NCI-H1930 (cell line): Measurements from ENCODE around the gene SOWAHC.
"Not testable (repeated sequence)": the region's sequence is repeated elsewhere in the genome, so short reads cannot be mapped to it uniquely, and the experiment has no call there.

ENCODE experiments used
- DNase-seq, 2 experiments: peaks; one replicate each; lab custom pipeline; 2025; lab: John Stamatoyannopoulos, UW

The SOWAHC gene

DNA sequence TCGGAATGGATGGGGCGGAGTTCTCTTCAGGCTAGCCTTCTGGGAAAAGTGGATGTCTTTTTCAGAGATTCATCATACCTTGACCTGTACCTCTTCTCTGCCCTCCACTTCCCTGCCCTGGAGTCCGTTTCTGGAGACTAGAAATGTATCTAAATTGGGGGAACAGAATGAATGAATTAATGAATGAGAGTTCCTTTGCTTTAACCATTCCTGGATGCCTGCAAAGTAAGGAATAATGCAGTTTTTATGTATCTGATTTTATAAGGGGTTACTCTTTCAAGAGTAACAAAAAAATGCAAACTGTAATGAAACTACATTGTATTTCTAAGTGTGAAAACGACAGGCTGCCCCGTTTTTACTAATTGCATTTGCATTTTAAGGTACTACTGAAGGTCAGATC, 2.0 kb downstream of the SOWAHC start:
- DNase-seq: no peak

DNA sequence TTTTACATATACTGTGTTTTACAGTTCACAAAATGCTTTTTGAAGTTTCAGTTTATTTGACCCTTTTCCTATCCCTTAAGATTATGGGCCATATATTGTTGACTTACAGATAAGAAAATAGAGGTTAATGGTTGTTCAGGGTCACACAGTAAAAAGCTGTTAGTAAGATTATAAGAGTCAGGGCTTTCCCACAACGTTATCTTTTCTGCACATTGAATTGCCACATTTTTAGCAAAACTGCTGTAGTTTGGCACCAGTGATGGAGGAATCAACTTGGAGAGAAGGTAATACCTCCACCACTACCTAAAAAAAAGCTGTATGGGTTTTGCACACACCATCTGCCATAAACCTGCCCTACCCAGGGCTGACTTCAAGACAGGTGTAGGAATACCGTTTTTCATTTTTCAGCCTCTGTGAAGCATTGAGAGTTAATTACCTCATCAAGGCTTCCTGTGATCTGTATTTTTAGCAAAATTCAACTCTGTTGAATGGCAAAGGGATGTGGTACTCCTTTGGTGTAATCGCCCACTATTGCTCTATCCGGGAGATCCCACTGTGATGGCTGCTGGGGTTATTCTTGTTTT, 5.0 kb downstream of the SOWAHC start:
- no peak for DNase-seq

DNA sequence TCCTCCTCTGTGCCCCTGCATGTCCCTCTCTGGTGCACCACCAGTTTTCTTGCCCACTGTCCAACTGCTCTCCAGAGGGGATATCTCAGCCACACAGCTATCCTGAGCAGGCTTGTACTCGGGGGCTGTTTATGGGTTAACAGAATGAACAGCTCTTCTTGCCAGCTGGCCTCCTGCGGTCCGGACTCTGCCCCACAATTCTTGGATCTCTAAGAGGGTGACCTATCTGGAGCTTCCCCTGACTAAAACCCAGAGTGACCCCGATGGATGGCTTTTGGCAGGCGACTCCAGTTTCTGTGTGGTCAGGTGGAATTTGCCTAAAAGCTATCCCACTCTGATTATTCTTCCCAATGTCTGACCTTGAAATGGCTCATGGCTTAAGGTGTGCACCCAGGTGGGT, 9.1 kb downstream of the SOWAHC start:
- no peak for DNase-seq

DNA sequence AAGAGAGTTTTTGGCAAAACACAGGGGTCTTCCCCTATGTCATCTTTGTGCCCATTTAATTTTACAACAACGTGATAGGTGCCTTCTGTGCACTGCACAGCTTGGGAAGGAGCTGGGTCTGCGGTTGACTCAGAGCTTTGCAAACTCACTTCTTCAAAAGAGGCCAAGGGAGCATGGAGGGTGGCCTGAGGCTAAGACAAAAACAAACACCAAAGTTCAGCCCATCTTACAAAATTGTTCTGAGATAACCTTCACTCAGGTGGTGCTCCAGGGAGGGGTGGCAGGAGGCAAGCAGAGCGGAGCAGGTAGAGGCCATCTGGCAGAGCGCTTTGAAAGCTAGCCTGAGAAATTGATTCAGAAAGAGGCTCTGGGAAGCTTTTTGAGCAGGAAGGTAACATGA, 9.8 kb downstream of the SOWAHC start:
- DNase-seq: no peak

DNA sequence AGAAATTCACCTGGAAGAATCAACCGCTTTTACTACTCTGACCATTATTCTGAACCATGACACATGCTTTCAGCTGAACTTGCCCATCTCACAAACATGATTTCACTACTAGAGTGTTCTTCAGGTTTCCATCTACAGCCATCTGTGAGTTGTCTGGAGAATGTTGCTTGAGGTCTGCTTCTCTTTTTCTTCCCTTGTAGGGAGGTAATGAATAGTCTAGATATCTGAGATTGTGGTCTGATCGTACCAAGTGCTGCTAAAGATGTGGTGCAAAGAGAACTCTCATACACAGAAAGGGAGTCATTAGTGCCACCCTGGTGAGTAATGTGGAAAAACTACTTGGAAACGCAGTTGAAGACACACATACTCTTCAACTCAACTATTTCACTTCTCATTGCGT, 10.2 kb downstream of the SOWAHC start:
- DNase-seq: no peak

DNA sequence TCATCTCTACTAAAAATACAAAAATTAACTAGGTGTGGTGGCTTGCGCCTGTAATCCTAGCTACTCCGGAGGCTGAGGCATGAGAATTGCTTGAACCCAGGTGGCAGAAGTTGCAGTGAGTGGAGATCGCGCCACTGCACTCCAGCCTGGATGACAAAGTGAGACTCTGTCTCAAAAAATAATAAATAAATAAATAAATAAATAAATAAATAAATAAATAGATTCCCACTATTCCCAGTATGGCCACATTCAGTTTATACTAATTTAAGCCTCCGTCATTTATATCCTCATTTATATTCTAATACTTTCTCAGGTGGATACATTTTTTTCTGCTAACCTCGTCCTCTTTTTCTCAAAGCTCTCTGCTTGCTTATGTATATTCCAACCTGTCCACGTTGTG, 14.2 kb downstream of the SOWAHC start:
- DNase-seq: not testable (repeated sequence)

DNA sequence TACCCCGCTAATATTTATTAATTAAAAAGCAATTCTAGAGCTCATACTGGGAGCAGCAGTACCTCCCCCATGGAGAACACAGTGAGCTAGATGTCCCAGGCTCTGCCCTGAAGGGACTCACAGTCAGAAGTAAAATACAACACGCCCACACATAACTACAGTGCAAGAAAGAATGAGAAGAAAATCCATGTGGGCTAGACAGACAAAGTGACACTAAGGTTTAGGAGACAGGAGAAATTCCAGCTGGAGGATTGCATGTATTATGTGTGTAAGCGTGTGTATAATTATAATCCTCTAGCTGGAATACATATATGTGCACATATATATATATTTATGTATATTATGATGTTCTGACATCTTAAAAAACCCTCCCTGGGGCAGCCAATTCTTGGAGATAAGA, 15.7 kb downstream of the SOWAHC start:
- no peak for DNase-seq

DNA sequence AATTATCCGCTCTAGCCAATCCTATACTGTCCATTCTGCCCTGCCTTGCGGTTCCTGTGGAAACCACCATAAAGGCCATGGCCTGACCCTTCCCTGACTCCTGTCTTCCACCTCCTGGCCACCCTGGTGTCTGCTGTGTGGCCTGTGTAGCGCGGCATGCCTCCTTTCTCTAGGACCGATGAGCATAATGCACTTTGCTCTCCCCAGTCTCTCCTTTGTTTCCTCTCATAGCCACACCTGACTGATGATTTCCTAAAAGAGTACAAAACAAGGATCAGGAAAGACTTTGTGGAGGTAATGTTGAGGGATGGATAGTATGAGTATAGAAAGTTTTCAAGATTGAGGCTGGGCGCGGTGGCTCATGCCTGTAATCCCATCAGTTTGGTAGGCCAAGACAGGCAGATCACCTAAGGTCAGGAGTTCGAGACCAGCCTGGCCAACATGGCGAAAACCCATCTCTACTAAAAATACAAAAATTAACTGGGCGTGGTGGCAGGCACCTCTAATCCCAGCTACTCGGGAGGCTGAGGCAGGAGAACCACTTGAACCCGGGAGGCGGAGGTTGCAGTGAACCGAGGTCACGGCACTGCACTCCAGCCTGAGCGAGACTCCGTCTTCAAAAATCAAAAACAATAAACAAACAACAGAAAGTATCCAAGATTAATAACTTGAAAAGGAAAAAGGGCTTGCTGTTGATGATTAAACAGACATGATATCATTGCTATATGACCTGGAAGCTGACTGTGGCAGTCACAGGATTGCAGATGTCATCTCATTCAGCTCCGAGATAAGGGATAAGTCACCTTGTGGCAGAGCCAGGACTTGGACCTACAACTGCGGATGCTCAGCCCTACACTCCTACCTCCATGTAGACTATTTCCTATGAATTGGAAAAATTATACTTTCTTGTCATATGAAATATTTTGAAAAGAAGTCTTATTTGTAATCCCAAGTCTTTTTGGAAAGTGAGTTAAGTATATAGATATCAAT, 16.6 kb downstream of the SOWAHC start:
- no peak for DNase-seq

DNA sequence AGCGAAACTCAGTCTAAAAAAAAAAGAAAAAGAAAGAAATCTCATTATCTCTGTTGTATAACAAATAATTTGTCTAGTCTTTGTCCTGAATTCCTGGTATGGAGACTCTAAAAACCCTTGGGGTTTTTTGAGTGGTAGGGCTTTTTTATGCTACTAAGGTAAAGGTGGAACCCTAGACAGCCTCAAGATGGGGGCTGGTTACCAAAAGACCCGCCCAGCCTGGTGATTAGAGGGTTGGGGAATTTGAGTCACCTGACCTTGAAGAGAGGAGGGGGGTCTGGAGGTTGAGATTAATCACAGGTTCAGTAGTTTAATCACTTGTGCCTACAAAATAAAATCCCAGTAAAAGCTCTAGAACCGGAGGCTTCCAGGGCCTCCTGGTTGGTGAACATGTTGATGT, 17.6 kb downstream of the SOWAHC start:
- no peak for DNase-seq

DNA sequence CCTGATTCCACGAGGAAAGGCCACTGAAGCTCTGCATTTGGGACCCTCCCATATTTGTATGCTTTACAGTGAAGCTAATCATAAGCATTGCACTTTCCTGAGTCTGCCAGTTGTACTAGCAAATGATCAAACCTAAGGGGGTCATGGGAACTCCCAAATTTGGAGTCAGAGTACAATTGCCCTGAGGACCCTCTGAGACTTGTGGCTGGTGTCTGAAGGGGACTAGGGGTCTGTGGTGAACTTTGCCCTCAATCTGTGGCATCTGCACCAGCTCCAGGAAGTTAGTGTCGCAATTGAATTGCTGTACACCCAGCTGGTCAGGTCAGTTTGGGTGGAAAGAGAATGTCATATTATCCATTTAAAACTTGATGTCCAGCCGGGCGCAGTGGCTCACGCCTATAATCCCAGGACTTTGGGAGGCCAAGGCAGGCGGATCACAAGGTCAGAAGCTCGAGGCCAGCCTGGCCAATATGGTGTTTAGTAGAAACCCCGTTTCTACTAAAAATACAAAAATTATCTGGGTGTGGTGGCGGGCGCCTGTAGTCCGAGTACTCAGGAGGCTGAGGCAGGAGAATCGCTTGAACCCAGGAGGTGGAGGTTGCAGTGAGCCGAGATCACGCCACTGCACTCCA, 18.1 kb downstream of the SOWAHC start:
- no peak for DNase-seq

DNA sequence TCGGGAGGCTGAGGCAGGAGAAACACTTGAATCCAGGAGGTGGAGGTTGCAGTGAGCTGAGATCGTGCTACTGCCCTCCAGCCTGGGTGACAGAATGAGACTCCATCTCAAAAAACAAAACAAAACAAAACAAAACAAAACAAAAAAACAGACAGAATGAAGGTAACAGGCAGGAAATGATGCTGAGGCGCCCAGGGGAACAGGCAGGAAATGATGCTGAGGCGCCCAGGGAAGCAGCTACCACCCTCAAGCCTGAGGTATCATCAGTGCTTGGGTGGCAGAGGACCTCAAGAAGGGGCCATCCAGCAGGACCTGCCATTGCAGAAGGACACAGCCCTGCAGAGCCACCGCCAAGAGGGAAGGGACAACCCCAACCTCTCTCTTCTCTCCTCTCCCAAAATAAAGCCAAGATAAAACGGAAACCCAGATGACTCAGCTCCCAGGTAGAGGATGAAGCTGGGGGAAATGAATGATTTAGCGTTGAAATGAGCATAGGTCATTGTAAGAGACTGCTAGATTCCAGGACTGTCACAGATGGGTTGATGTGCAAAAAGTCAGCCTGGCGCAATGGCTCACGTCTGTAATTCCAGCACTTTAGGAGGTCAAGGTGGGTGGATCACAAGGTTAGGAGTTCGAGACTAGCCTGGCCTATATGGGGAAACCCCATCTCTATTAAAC, 19.3 kb downstream of the SOWAHC start:
- no peak for DNase-seq

DNA sequence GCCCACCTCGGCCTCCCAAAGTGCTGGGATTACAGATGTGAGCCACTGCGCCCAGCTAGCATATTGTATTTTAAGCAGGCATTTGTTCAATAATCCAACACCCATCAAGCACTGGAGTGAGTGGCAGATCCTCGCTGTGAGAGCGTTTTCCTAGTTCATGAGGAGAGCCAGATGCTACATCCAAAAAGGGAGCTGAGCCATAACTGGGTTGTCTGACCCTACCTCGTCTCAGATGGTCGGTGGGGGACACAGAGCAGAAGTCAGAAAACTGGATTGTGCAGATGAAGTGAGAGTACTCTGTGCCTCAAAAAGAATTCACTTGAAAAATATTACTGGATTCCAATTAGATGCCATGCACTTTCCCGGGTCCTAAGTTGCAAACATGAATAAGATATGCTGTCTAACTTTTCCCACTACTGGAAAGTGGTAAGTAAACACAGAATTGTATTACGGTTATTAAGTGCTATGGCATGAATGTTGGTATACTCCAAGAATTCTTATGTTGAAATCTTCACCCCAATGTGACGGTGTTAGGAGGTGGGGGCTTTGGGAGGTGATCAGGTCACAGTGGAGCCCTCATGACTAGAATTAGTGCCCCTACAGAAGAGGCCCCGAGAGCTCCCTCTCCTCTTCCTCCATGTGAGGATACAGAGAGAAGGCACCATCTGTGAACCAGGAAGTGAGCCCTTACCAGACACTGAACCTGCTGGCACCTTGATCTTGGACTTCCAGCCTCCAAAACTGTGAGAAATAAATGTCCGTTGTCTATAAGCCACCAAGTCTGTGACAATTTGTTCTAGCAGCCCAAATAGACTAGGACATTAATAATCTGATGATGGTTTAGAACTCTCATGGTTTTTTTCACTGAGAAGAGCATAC, 21.5 kb downstream of the SOWAHC start:
- no peak for DNase-seq

DNA sequence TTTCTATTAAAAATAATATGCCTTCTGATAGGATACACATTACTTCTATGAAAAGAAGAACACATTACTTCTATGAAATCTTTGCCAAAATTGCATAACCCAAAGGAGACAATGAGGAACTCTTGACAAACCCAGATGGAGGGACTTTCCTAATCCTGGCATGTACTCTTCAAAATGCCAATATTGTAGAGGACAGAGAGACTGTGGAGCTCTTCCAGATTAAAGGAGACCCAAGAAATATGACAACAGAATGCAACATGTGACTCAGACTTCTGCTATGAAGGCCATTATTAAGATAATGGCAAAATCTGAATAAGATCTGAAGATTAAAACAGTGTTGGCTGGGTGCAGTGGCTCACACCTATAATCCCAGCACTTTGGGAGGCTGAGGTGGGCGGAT, 22.2 kb downstream of the SOWAHC start:
- no peak for DNase-seq

DNA sequence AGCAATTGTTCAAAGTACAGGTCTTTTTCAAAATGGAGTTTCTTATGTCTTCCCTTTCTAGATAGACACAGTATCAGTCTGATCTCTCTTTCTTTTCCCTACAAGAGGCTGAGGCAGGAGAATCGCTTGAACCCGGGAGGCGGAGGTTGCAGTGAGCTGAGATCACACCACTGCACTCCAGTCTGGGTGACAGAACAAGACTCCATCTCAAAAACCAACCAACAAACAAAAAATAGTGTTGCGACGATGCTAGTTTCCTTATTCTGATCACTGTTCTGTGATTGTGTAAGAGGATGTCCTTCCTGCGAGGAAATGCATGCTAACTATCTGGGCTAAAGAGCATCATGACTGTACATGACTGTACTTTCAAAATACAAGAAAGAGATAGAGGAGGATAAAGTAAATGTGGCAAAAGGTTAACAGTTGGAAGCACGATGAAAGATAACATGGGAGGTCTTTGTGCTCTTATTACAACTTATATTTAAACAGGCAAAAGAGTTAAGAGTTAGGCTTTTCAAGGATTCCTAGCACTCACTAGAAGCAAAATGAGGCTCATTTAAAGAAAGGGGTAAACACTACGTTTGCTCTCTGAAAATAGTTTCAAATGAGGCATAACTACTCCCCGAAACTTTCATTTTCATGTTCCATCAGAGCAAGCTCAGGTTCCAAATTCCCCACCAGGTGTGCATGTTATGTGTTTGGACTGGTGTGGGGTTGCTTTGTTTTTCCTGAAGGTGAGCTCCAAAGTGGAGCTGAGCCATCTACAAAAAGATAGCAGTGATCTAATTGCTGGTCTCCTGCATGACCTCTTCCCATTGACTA, 23.8 kb downstream of the SOWAHC start:
- DNase-seq: no peak

DNA sequence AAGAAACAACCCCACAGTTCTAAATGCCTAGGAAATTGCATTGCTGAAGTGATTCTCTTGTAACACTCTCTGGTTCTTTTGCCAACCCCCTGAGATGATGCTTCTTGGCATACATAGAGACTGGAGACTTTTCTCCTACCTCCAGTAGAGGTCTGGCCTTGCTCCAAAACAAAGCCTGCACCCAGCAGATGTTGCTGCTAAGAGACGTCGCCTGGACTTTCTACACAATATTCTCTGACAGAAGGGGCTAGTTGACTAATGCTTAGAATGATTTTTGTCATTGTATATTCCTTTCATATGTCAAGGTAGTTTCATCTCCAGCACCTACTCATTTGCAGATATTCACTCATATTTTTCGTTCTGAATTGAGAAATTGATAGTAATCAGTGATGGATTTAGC, 24.6 kb downstream of the SOWAHC start:
- no peak for DNase-seq

DNA sequence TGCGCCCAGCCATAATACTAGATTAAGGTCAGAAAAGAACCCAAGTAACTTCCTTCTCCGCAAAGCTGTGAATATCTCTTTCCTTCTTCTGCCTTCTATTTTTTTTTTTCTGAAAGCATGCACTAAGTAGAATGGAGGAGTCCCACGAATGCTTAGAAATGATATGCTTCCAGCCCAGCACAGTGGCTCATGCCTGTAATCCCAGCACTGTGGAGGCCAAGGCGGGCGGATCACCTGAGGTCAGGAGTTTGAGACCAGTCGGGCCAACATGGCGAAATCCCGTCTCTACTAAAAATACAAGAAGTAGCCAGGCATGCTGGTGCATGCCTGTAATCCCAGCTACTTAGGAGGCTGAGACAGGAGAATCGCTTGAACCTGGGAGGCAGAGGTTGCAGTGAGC, 25.8 kb downstream of the SOWAHC start:
- DNase-seq: not testable (repeated sequence)

DNA sequence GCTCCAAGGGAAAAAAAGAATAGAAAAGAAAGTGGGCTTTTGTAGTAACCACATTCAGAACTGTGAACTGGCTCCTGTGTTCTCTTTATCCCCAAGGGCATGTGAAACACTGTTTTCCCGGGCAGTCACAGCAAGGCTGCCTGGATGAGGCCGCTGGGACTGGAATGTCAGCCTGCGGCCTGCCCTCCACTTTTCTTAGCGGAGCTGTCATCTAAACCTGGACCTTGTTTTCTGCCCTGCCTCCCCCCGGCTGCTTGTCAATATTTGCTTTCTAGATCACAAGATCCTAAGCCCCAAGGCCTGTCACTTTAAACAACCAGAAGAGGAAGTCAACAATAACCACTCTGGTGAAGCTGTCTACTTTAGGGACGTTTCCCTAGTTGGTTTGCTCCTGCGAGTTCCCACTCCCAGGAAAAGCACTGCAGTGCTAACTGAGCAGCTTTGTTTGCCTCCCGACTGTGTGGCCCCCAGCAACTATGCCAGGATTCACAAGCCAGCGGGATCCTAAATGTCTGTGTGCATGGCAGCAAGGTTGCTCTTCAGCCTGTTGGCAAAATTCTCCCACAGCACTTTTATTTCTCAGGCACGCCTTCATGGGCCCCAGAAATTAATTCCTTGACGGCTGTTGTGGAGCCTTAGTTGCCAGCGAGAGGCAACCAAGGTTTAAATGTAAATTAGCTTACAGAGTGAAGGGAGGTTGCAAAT, 30.6 kb downstream of the SOWAHC start:
- DNase-seq: no peak

DNA sequence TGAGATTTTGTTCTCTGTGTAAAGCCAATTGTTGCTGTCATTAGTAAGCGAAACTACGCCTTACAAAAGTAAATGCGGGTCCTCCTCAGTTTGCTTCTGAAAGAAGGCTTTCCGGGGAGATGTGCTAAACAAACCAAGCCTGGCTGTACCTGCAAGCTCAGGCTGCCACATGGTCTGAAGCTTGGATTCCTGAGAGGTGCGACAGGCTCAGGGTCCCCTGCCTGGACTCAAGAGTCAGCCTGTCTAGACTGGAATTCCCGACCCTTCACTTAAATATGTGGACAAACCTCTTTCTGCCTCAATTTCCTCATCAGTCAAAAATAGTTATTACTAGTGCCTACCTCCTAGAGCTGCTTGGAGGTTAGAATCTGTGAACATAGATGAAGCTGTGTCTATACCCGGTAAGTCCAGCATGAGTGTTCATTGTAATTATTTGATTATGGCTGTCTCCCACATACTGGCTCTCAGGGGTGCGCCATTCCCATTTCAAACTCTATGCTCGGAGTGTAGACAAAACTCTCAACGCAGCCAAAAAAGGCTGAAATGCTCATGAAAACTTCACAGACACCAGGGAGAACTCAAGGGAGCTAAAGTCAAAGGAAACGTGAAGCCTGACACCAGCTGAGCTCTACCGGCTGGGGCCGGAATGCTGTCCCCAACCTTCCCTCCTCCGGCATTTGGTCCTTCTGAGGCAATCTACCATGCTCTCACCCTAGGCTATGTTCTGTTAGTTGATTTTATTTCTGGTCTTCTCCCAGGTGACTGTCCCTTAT, 31.4 kb downstream of the SOWAHC start:
- DNase-seq: no peak

DNA sequence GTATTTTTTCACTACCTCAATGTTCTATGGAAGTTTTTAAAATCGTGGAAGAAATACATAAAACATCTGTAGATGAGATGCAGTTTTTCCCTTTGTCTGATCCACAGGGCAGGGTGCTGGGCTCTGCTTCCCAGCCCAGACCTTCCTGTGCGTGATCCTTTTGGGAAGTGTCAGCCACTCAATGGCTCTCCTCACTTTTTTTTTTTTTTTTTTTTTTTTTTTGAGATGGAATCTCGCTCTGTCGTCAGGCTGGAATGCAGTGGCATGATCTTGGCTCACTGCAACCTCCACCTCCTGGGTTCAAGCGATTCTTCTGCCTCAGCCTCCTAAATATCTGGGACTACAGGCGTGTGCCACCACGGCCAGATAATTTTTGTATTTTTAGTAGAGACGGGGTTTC, 32.8 kb downstream of the SOWAHC start:
- DNase-seq: no peak
